ENCODE results near the gene SHKBP1.

GRCh38 chr19:40561947-40562346 is 14.7 kb upstream of the SHKBP1 start:
- TF ChIP-seq, protein P1, sequence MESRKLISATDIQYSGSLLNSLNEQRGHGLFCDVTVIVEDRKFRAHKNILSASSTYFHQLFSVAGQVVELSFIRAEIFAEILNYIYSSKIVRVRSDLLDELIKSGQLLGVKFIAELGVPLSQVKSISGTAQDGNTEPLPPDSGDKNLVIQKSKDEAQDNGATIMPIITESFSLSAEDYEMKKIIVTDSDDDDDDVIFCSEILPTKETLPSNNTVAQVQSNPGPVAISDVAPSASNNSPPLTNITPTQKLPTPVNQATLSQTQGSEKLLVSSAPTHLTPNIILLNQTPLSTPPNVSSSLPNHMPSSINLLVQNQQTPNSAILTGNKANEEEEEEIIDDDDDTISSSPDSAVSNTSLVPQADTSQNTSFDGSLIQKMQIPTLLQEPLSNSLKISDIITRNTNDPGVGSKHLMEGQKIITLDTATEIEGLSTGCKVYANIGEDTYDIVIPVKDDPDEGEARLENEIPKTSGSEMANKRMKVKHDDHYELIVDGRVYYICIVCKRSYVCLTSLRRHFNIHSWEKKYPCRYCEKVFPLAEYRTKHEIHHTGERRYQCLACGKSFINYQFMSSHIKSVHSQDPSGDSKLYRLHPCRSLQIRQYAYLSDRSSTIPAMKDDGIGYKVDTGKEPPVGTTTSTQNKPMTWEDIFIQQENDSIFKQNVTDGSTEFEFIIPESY (IDR thresholded peaks at IDR 0.05), result no peak
- TF ChIP-seq, protein P2, sequence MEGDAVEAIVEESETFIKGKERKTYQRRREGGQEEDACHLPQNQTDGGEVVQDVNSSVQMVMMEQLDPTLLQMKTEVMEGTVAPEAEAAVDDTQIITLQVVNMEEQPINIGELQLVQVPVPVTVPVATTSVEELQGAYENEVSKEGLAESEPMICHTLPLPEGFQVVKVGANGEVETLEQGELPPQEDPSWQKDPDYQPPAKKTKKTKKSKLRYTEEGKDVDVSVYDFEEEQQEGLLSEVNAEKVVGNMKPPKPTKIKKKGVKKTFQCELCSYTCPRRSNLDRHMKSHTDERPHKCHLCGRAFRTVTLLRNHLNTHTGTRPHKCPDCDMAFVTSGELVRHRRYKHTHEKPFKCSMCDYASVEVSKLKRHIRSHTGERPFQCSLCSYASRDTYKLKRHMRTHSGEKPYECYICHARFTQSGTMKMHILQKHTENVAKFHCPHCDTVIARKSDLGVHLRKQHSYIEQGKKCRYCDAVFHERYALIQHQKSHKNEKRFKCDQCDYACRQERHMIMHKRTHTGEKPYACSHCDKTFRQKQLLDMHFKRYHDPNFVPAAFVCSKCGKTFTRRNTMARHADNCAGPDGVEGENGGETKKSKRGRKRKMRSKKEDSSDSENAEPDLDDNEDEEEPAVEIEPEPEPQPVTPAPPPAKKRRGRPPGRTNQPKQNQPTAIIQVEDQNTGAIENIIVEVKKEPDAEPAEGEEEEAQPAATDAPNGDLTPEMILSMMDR (IDR thresholded peaks at IDR 0.05; ENCODE audit: low read depth, low read length, missing input control), result no peak
- TF ChIP-seq, protein P3, sequence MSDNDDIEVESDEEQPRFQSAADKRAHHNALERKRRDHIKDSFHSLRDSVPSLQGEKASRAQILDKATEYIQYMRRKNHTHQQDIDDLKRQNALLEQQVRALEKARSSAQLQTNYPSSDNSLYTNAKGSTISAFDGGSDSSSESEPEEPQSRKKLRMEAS (IDR thresholded peaks at IDR 0.05), result no peak
